ENCODE measurements around the gene AGBL5. TPM values are rescaled to one million over a fixed set of nuclear protein-coding genes. Genes with fewer than 3 reads are reported as not detected.

AGBL5 gene
- total and polyA plus RNA-seq, 9 of the 15 experiments (the other 6 are each of a cell fraction or from before 2014, with no cell fraction given): 3.3 to 52.7 (median 26.2) TPM

GRCh38 chr2:27032495-27033252 is 18.8 kb upstream of the AGBL5 start, which contains the start of gene TMEM214 (continued):
- TF ChIP-seq IRF2 (CRISPR knock-in tag; IDR thresholded peaks at IDR 0.05) (no peak), SRSF9 (IDR thresholded peaks at IDR 0.05; ENCODE audit: borderline replicate concordance, low read depth, low read length) (no peak), HBP1 (CRISPR knock-in tag; IDR thresholded peaks at IDR 0.05) (no peak), NR0B1 (IDR thresholded peaks at IDR 0.05; ENCODE audit: partially characterized antibody) (no peak), XRCC4 (IDR thresholded peaks at IDR 0.05; ENCODE audit: extremely low read depth, insufficient read depth, insufficient read length) (no peak), ZNF232 (CRISPR knock-in tag; IDR thresholded peaks at IDR 0.05) (no peak), SMC3 (conservative IDR thresholded peaks at IDR 0.05; ENCODE audit: insufficient read depth, low read depth, low read length) (0 out of 2 replicates have a peak, but pooled peaks have one; percentile 4), PML (IDR thresholded peaks at IDR 0.05; ENCODE audit: low read length) (peak; percentile 76; the same call in 1 of the 2 replicates), RNF2 (IDR thresholded peaks at IDR 0.05) (peak; percentile 44; the same call in 1 of the 2 replicates), POLR2G (IDR thresholded peaks at IDR 0.05; ENCODE audit: low read depth, low read length) (peak; percentile 99), WHSC1 (IDR thresholded peaks at IDR 0.05; ENCODE audit: low read length) (no peak), ZNF316 (IDR thresholded peaks at IDR 0.05) (no peak), CBFB (CRISPR knock-in tag; IDR thresholded peaks at IDR 0.05) (no peak), NFE2 (IDR thresholded peaks at IDR 0.05; ENCODE audit: low read depth) (no peak), ZNF324 (CRISPR knock-in tag; IDR thresholded peaks at IDR 0.05) (no peak), CLOCK (CRISPR knock-in tag; IDR thresholded peaks at IDR 0.05; ENCODE audit: borderline replicate concordance) (no peak), MXD1 (CRISPR knock-in tag; IDR thresholded peaks at IDR 0.05; ENCODE audit: borderline replicate concordance, poor library complexity, severe bottlenecking) (no peak), STAT5A (IDR thresholded peaks at IDR 0.05; ENCODE audit: borderline replicate concordance, low read length) (no peak), GTF2F1 (IDR thresholded peaks at IDR 0.05; ENCODE audit: low read depth, low read length) (no peak), NEUROD1 (IDR thresholded peaks at IDR 0.05; ENCODE audit: borderline replicate concordance, low read depth, low read length, partially characterized antibody) (peak; percentile 14), HIVEP1 (CRISPR knock-in tag; IDR thresholded peaks at IDR 0.05) (no peak), KLF10 (CRISPR knock-in tag; IDR thresholded peaks at IDR 0.05) (no peak), GABPB1 (CRISPR knock-in tag; IDR thresholded peaks at IDR 0.05) (0 out of 2 replicates have a peak, but pooled peaks have one; percentile 52), LCOR (CRISPR knock-in tag; IDR thresholded peaks at IDR 0.05) (no peak)
